Measurements from ENCODE around the gene VAMP1. TPM values are rescaled to one million over a fixed set of nuclear protein-coding genes. Genes with fewer than 3 reads are reported as not detected.
"Not testable (repeated sequence)": the region's sequence is repeated elsewhere in the genome, so short reads cannot be mapped to it uniquely, and the experiment has no call there.

VAMP1 gene
- total RNA-seq, 2 donors from 2014 or later, result 5.6 to 17.8 TPM

DNA sequence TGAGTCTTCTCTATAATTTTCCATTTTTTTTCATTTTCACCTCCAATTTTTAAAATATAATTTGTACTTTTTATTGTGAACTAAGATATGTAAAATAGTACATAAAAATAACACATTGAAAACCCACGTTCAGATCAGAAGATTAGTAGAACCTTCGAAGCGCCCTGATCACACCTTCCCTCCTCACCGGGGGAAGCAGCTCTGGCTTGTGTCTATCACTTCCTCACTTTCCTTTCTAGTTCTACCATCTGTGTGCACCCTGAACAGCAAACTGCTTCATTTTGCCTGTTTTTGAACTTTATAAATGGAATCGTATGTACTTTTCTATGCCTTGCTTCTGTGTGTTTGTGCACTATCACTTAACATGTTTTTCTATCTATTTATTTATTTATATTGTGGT is 37.5 kb downstream of the VAMP1 start:
- H3K27ac Mint-ChIP-seq, result no peak overlapping the region
- WGBS, 2 experiments (ENCODE audit: insufficient coverage in 1 of 2, insufficient read length in 1 of 2), result 88 to 98% methylated on average over 4 to 5 of the region's 5 CpGs
- DNase-seq, result peak; percentile 33
- no peaks in the 10 kb centered on the region for H3K9me3 Mint-ChIP-seq
- H3K36me3 ChIP-seq (ENCODE audit: control insufficient read depth, insufficient read depth, low read length), result no peaks in the 10 kb centered on the region
- H3K4me1 Mint-ChIP-seq, result peaks cover 14% of the 10 kb centered on the region
- H3K9ac ChIP-seq (ENCODE audit: extremely low read depth, low read length, poor library complexity, severe bottlenecking), result no peak overlapping the region
- no peak overlapping the region for H3K27ac ChIP-seq (ENCODE audit: low read depth, low read length)
- H3K36me3 Mint-ChIP-seq (ENCODE audit: low read depth), result no peaks in the 10 kb centered on the region
- H3K27me3 ChIP-seq (ENCODE audit: control insufficient read depth, insufficient read depth, low read length, poor library complexity, severe bottlenecking), result no peaks in the 10 kb centered on the region
- no peaks in the 10 kb centered on the region for H3K4me1 ChIP-seq (ENCODE audit: control insufficient read depth, insufficient read depth, low read length)
- no peak overlapping the region for H3K4me3 Mint-ChIP-seq
- TF ChIP-seq, protein P1, sequence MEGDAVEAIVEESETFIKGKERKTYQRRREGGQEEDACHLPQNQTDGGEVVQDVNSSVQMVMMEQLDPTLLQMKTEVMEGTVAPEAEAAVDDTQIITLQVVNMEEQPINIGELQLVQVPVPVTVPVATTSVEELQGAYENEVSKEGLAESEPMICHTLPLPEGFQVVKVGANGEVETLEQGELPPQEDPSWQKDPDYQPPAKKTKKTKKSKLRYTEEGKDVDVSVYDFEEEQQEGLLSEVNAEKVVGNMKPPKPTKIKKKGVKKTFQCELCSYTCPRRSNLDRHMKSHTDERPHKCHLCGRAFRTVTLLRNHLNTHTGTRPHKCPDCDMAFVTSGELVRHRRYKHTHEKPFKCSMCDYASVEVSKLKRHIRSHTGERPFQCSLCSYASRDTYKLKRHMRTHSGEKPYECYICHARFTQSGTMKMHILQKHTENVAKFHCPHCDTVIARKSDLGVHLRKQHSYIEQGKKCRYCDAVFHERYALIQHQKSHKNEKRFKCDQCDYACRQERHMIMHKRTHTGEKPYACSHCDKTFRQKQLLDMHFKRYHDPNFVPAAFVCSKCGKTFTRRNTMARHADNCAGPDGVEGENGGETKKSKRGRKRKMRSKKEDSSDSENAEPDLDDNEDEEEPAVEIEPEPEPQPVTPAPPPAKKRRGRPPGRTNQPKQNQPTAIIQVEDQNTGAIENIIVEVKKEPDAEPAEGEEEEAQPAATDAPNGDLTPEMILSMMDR (conservative IDR thresholded peaks at IDR 0.05), result no peak
- no peak overlapping the region for H3K4me3 ChIP-seq (ENCODE audit: low read length)
- no peaks in the 10 kb centered on the region for H3K27me3 Mint-ChIP-seq (ENCODE audit: insufficient read depth)
- no peaks in the 10 kb centered on the region for H3K9me3 ChIP-seq (ENCODE audit: control insufficient read depth, low read length)

DNA sequence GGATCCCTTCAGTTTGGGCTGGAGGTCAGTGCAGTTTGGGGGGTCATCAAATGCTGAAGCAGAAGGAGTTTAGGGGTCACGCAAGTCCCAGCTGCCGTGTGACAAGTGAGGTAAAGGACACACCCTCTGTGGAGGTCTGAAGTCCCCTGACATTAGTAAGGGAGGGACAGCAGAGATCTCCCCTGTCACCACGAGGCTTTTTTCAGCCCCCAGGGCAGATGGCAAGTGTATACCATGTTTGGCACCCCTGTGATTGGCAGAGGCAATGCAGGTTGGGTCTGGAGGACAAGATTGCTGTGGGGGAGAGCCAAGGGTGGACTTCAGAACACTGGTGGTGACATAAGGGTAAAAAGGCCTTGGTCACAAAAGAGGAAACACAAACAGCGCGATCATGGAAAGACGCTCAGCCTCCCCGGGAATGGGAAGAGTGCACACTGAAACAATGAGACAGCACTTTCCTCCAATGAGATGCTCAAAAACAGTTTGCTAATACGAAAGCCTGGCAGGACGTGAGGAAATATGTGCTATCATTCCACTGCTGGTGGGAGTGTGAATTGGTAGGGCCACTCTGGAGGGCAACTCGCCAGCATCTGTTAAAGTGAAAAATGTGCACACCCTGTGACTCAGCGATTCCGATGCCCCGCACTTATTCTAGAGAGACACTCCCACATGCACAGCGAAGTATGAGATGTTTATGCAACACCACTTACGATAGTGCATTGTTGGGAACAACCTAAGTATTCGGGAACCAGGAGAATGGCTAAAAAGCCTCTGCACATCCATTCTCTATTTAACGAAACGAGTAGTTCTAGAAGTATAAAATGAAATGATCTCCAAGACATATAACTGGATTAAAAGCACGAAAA is 40.1 kb downstream of the VAMP1 start:
- no peaks in the 10 kb centered on the region for H3K4me1 ChIP-seq (ENCODE audit: control insufficient read depth, insufficient read depth, low read length)
- no peak overlapping the region for H3K27ac ChIP-seq (ENCODE audit: low read depth, low read length)
- WGBS, 2 experiments (ENCODE audit: insufficient coverage in 1 of 2, insufficient read length in 1 of 2), result 93% methylated on average over 16 to 18 of the region's 19 CpGs
- peaks cover 14% of the 10 kb centered on the region for H3K4me1 Mint-ChIP-seq
- H3K9me3 Mint-ChIP-seq, result no peaks in the 10 kb centered on the region
- TF ChIP-seq, protein P1 (conservative IDR thresholded peaks at IDR 0.05), result no peak
- no peaks in the 10 kb centered on the region for H3K9me3 ChIP-seq (ENCODE audit: control insufficient read depth, low read length)
- H3K36me3 Mint-ChIP-seq (ENCODE audit: low read depth), result no peaks in the 10 kb centered on the region
- H3K4me3 ChIP-seq (ENCODE audit: low read length), result no peak overlapping the region
- no peaks in the 10 kb centered on the region for H3K36me3 ChIP-seq (ENCODE audit: control insufficient read depth, insufficient read depth, low read length)
- H3K27me3 Mint-ChIP-seq (ENCODE audit: insufficient read depth), result no peaks in the 10 kb centered on the region
- no peak overlapping the region for H3K27ac Mint-ChIP-seq
- DNase-seq, result peak; percentile 40
- no peak overlapping the region for H3K9ac ChIP-seq (ENCODE audit: extremely low read depth, low read length, poor library complexity, severe bottlenecking)
- H3K27me3 ChIP-seq (ENCODE audit: control insufficient read depth, insufficient read depth, low read length, poor library complexity, severe bottlenecking), result no peaks in the 10 kb centered on the region
- H3K4me3 Mint-ChIP-seq, result no peak overlapping the region

DNA sequence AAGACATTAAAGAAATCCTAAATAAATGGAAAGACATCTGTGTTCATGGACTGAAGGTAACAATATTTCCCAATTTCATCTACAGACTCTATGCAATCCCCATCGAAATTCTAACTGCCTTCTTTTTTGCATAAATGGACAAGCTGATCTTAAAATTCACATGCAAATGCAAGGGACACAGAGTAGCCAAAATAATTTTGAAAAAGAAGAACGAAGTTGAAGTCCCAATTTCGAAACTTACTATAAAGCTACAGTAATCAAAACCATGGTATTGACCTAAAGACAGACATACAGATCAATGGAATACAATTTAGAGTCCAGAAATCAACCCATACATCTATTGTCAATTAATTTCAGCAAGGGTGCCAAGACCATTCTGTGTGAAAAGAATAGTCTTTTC is 42.2 kb downstream of the VAMP1 start:
- H3K36me3 ChIP-seq (ENCODE audit: control insufficient read depth, insufficient read depth, low read length), result no peaks in the 10 kb centered on the region
- H3K27me3 ChIP-seq (ENCODE audit: control insufficient read depth, insufficient read depth, low read length, poor library complexity, severe bottlenecking), result no peaks in the 10 kb centered on the region
- no peaks in the 10 kb centered on the region for H3K9me3 Mint-ChIP-seq
- no peak for DNase-seq
- TF ChIP-seq, protein P1 (conservative IDR thresholded peaks at IDR 0.05), result no peak
- H3K27ac ChIP-seq (ENCODE audit: low read depth, low read length), result no peak overlapping the region
- no peaks in the 10 kb centered on the region for H3K4me1 ChIP-seq (ENCODE audit: control insufficient read depth, insufficient read depth, low read length)
- WGBS, 2 experiments (ENCODE audit: insufficient coverage in 1 of 2, insufficient read length in 1 of 2), result 88 to 89% methylated on average over 3 of the region's 3 CpGs
- no peak overlapping the region for H3K4me3 Mint-ChIP-seq
- H3K9me3 ChIP-seq (ENCODE audit: control insufficient read depth, low read length), result no peaks in the 10 kb centered on the region
- no peak overlapping the region for H3K9ac ChIP-seq (ENCODE audit: extremely low read depth, low read length, poor library complexity, severe bottlenecking)
- H3K36me3 Mint-ChIP-seq (ENCODE audit: low read depth), result no peaks in the 10 kb centered on the region
- no peaks in the 10 kb centered on the region for H3K27me3 Mint-ChIP-seq (ENCODE audit: insufficient read depth)
- no peak overlapping the region for H3K27ac Mint-ChIP-seq
- H3K4me1 Mint-ChIP-seq, result peaks cover 2% of the 10 kb centered on the region
- no peak overlapping the region for H3K4me3 ChIP-seq (ENCODE audit: low read length)

DNA sequence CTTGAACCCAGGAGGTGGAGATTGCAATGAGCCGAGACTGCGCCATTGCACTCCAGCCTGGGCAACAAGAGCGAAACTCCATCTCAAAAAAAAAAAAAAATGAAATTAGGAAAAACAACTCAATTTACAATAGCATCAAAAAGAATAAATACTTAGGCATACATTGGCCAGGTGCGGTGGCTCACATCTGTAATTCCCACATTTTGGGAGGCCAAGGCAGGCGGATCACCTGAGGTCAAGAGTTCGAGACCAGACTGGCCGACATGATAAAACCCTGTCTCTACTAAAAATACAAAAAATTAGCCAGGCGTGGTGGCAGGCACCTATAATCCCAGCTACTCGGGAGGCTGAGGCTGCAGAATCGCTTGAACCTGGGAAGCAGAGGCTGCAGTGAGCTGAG is 42.7 kb downstream of the VAMP1 start:
- H3K9me3 ChIP-seq (ENCODE audit: control insufficient read depth, low read length); H3K27ac Mint-ChIP-seq; H3K4me3 ChIP-seq (ENCODE audit: low read length); H3K27ac ChIP-seq (ENCODE audit: low read depth, low read length); H3K27me3 ChIP-seq (ENCODE audit: control insufficient read depth, insufficient read depth, low read length, poor library complexity, severe bottlenecking); H3K9me3 Mint-ChIP-seq; H3K4me1 Mint-ChIP-seq; H3K36me3 Mint-ChIP-seq (ENCODE audit: low read depth); H3K9ac ChIP-seq (ENCODE audit: extremely low read depth, low read length, poor library complexity, severe bottlenecking); H3K4me3 Mint-ChIP-seq; H3K27me3 Mint-ChIP-seq (ENCODE audit: insufficient read depth); H3K36me3 ChIP-seq (ENCODE audit: control insufficient read depth, insufficient read depth, low read length); H3K4me1 ChIP-seq (ENCODE audit: control insufficient read depth, insufficient read depth, low read length): not testable (repeated sequence)
- 94 to 99% methylated on average over 8 to 10 of the region's 10 CpGs for WGBS, 2 experiments (ENCODE audit: insufficient coverage in 1 of 2, insufficient read length in 1 of 2)
- peak; percentile 9 for DNase-seq

Data from endodermal cell (in vitro differentiated cells).